PFSK-1 (cell line): Measurements from ENCODE around the gene C3orf70.

Experiments
- FOXP2 ChIP-seq: optimal IDR thresholded peaks from 2 replicates; pipeline ENCODE3; 2011; ENCODE audit warnings: borderline replicate concordance, control low read depth, inconsistent platforms; ENCODE audit not compliant: insufficient read depth; ENCODE audit errors: extremely low read length, extremely low read depth
- POLR2AphosphoS5 ChIP-seq: IDR thresholded peaks from 2 replicates; pipeline ENCODE4 v1.6.1; 2012; ENCODE audit warnings: low read depth, mild to moderate bottlenecking, control low read depth, low read length, moderate library complexity
- SIN3A ChIP-seq: IDR thresholded peaks from 2 replicates; pipeline ENCODE4 v1.6.1; 2012; ENCODE audit warnings: mild to moderate bottlenecking, low read length, moderate library complexity, borderline replicate concordance; ENCODE audit not compliant: insufficient read depth
- TAF1 ChIP-seq: IDR thresholded peaks from 2 replicates; pipeline ENCODE4 v1.6.1; 2012; ENCODE audit warnings: low read length, control low read depth, borderline replicate concordance; ENCODE audit not compliant: insufficient read depth
- TF ChIP-seq, protein P1 (sequence below), 2 experiments: IDR thresholded peaks; 2 replicates each; pipeline versions ENCODE4 v1.6.1 to v1.8.0; 2011 to 2012; ENCODE audit warnings: low read depth in 2 of 2, low read length in 2 of 2, control low read depth in 1 of 2, inconsistent platforms in 1 of 2, mild to moderate bottlenecking in 1 of 2, moderate library complexity in 1 of 2; ENCODE audit not compliant: insufficient read depth in 1 of 2

The C3orf70 gene

DNA sequence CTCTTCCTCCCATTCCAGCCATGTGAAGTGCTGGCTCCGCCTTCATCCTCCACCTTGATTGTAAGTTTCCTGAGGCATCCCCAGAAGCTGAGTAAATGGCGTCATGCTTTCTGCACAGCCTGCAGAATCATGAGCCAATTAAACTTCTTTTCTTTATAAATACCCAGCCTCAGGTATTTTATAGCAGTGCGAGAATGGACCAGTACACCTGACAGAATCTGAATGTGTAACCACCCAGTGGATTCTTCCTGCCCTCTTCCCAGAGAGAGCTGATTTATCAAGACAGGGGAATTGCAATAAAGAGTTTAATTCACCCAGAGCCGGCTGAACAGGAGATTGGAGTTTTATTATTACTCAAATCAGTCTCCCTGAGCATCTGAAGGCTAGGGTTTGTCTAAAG lies 86.6 kb downstream of the C3orf70 start:
- TF ChIP-seq FOXP2: no peak
- TF ChIP-seq, protein P1, sequence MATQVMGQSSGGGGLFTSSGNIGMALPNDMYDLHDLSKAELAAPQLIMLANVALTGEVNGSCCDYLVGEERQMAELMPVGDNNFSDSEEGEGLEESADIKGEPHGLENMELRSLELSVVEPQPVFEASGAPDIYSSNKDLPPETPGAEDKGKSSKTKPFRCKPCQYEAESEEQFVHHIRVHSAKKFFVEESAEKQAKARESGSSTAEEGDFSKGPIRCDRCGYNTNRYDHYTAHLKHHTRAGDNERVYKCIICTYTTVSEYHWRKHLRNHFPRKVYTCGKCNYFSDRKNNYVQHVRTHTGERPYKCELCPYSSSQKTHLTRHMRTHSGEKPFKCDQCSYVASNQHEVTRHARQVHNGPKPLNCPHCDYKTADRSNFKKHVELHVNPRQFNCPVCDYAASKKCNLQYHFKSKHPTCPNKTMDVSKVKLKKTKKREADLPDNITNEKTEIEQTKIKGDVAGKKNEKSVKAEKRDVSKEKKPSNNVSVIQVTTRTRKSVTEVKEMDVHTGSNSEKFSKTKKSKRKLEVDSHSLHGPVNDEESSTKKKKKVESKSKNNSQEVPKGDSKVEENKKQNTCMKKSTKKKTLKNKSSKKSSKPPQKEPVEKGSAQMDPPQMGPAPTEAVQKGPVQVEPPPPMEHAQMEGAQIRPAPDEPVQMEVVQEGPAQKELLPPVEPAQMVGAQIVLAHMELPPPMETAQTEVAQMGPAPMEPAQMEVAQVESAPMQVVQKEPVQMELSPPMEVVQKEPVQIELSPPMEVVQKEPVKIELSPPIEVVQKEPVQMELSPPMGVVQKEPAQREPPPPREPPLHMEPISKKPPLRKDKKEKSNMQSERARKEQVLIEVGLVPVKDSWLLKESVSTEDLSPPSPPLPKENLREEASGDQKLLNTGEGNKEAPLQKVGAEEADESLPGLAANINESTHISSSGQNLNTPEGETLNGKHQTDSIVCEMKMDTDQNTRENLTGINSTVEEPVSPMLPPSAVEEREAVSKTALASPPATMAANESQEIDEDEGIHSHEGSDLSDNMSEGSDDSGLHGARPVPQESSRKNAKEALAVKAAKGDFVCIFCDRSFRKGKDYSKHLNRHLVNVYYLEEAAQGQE (IDR thresholded peaks at IDR 0.05; ENCODE audit: insufficient read depth in 1 of 2, low read depth in 2 of 2, low read length in 2 of 2): no peak
- no peak for TF ChIP-seq SIN3A
- TF ChIP-seq TAF1: no peak
- no peak for TF ChIP-seq POLR2AphosphoS5

DNA sequence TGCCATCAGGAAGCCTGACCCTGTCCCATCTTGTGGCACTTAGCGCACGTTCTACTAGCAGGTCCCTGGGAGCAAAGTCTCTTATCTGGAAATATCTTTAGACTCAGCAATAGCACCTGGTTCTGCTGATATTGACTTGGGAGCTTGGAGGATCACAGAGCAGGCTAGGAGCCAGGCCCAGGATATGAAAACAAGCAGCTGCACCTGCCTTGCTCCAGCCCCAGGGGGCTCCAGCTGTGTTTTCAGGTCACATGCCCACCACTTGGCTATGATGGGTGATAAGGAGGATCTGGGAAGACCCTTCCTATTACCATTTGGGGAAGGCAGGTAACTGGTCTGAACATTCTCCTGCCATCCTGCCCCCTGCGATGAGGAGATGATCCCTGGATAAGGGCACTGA lies 87.8 kb downstream of the C3orf70 start:
- no peak for TF ChIP-seq TAF1
- TF ChIP-seq, protein P1 (IDR thresholded peaks at IDR 0.05; ENCODE audit: insufficient read depth in 1 of 2, low read depth in 2 of 2, low read length in 2 of 2): no peak
- TF ChIP-seq POLR2AphosphoS5: no peak
- no peak for TF ChIP-seq SIN3A
- no peak for TF ChIP-seq FOXP2

DNA sequence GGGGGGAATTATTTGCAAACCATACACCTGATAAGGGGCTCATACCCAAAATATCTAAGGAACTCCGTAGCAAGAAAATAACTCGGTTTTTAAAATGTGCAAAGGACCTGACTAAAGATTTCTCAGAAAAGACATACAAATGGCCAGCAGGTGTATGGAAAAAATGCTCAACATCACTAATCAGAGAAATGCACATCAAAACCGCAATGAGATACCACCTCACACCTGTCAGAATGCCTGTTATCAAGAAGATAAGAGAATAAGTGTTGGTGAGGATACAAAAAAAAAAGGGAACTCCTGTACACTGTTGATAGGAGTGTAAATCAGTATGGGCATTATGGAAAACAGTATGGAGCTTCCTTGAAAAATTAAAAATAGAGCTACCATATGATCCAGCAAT lies 89.4 kb downstream of the C3orf70 start:
- TF ChIP-seq SIN3A (no peak), TAF1 (no peak), POLR2AphosphoS5 (no peak), FOXP2 (no peak)
- TF ChIP-seq, protein P1 (IDR thresholded peaks at IDR 0.05; ENCODE audit: insufficient read depth in 1 of 2, low read depth in 2 of 2, low read length in 2 of 2): no peak

DNA sequence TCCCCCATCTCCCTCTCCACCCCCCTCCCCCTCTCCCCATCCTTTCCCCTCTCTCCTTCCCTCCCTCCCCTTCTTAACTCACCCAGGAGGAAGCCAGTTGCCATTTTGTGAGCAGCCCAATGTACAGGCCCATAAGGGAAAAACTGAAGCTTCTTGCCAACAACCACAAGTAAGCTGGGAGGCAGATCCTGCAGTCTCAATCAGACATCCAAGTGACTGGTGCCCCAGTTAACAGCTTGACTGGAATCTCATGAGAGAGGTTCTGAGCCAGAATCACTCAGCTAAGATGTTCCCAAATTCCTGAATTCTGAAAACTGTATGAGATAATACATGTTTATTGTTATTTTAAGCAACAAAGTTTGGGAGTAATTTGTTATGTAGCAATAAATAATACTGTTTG lies 90.7 kb downstream of the C3orf70 start:
- no peak for TF ChIP-seq POLR2AphosphoS5
- TF ChIP-seq, protein P1 (IDR thresholded peaks at IDR 0.05; ENCODE audit: insufficient read depth in 1 of 2, low read depth in 2 of 2, low read length in 2 of 2): no peak
- TF ChIP-seq FOXP2: no peak
- TF ChIP-seq TAF1: no peak

DNA sequence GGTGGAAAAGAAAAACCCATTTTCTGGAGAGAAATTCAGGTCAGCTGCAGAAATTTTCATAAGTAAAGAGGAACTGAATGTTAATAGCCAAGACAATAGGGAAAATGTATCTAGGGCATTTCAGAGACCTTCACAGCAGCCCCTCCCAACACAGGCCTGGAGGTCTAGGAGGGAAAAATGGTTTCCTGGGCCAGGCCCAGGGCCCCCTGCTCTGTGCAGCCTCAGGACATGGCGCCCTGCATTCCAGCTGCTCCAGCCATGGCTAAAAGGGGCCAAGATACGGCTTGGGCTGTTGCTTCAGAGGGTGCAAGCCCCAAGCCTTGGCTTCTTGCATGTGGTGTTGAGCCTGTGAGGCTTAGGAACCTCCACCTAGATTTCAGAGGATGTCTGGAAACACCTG lies 92.2 kb downstream of the C3orf70 start:
- TF ChIP-seq SIN3A (no peak), FOXP2 (no peak), TAF1 (no peak), POLR2AphosphoS5 (no peak)
- TF ChIP-seq, protein P1 (IDR thresholded peaks at IDR 0.05; ENCODE audit: insufficient read depth in 1 of 2, low read depth in 2 of 2, low read length in 2 of 2): no peak
